Measurements from ENCODE around the gene TBC1D14.

GRCh38 chr4:6991771-6992557 lies 82.3 kb downstream of the TBC1D14 start:
- TF ChIP-seq CTCF (IDR thresholded peaks at IDR 0.05) = no peak
- TF ChIP-seq POLR2A (IDR thresholded peaks at IDR 0.05) = no peak
